ENCODE results near the gene TMEM183A. TPM values are rescaled to one million over a fixed set of nuclear protein-coding genes. Genes with fewer than 3 reads are reported as not detected.
"Not testable (repeated sequence)": the region's sequence is repeated elsewhere in the genome, so short reads cannot be mapped to it uniquely, and the experiment has no call there.

The TMEM183A gene
- total and polyA plus RNA-seq, 9 donors = 42.0 to 72.4 (median 46.6) TPM

GRCh38 chr1:203011582-203011981 lies 4.4 kb downstream of the TMEM183A start:
- Histone ChIP-seq H3K27me3 (no peaks in the 10 kb centered on the region), H3K36me3 (no peaks in the 10 kb centered on the region), H3K27ac (no peak overlapping the region), H3K4me1 (ENCODE audit: insufficient read depth) (peaks cover 6% of the 10 kb centered on the region), H3K4me3 (no peak overlapping the region), H3K9me3 (no peaks in the 10 kb centered on the region)
- TF ChIP-seq CTCF (IDR thresholded peaks at IDR 0.05) (no peak), EP300 (IDR thresholded peaks at IDR 0.05) (no peak), POLR2A (IDR thresholded peaks at IDR 0.05) (no peak)
- WGBS, 3 donors = 96 to 98% (median 98%) methylated on average over 5 of the region's 5 CpGs
- intact Hi-C loops (cut with DNase I) = no loop called here
- no peak for DNase-seq

GRCh38 chr1:203017061-203017460 lies 9.9 kb downstream of the TMEM183A start:
- intact Hi-C loops (cut with DNase I) = no loop called here
- Histone ChIP-seq H3K36me3 (no peaks in the 10 kb centered on the region), H3K27me3 (no peaks in the 10 kb centered on the region), H3K9me3 (no peaks in the 10 kb centered on the region), H3K4me1 (ENCODE audit: insufficient read depth) (peaks cover 2% of the 10 kb centered on the region), H3K27ac (no peak overlapping the region), H3K4me3 (no peak overlapping the region)
- TF ChIP-seq CTCF (IDR thresholded peaks at IDR 0.05) (no peak), EP300 (IDR thresholded peaks at IDR 0.05) (no peak), POLR2A (IDR thresholded peaks at IDR 0.05) (no peak)
- 94 to 96% (median 96%) methylated on average over 4 of the region's 4 CpGs for WGBS, 3 donors
- DNase-seq = no peak

- no peak overlapping the region for H3K4me3 ChIP-seq
- H3K9me3 ChIP-seq = no peaks in the 10 kb centered on the region
- H3K36me3 ChIP-seq = no peaks in the 10 kb centered on the region
- 79 to 83% (median 80%) methylated on average over 6 of the region's 6 CpGs for WGBS, 3 donors
- DNase-seq = no peak
- H3K4me1 ChIP-seq (ENCODE audit: insufficient read depth) = no peaks in the 10 kb centered on the region
- intact Hi-C loops (cut with DNase I) = no loop called here
- no peak overlapping the region for H3K27ac ChIP-seq
- TF ChIP-seq POLR2A (IDR thresholded peaks at IDR 0.05) = no peak
- TF ChIP-seq CTCF (IDR thresholded peaks at IDR 0.05) = no peak
- TF ChIP-seq EP300 (IDR thresholded peaks at IDR 0.05) = no peak
- no peaks in the 10 kb centered on the region for H3K27me3 ChIP-seq
These were observed 10.5 kb downstream of the TMEM183A start for GRCh38 chr1:203017692-203018091.

- not testable (repeated sequence) for H3K27me3 ChIP-seq; H3K36me3 ChIP-seq; H3K27ac ChIP-seq; H3K9me3 ChIP-seq; DNase-seq; H3K4me1 ChIP-seq (ENCODE audit: insufficient read depth); H3K4me3 ChIP-seq
- intact Hi-C loops (cut with DNase I) = loop anchor here in 1 of 4 donors (1.0 kb wide), 1 partner anchor 14 kb away; no protein-coding TSS in a partner anchor
- WGBS, 3 donors = 89 to 93% (median 92%) methylated on average over 4 to 7 of the region's 10 CpGs
These were observed 15.7 kb downstream of the TMEM183A start for GRCh38 chr1:203022855-203023254.

GRCh38 chr1:203025686-203026030 lies 18.5 kb downstream of the TMEM183A start:
- no peak for TF ChIP-seq EP300 (IDR thresholded peaks at IDR 0.05)
- Histone ChIP-seq H3K9me3 (no peaks in the 10 kb centered on the region), H3K36me3 (no peaks in the 10 kb centered on the region), H3K4me1 (ENCODE audit: insufficient read depth) (peaks cover 8% of the 10 kb centered on the region), H3K27me3 (no peaks in the 10 kb centered on the region), H3K27ac (peak overlapping the region in 1 of 2 donors; percentile 69), H3K4me3 (no peak overlapping the region)
- DNase-seq = no peak
- intact Hi-C loops (cut with DNase I) = no loop called here

All from ovary (tissue), 9 donors.